Measurements from ENCODE around the gene TMEM9.

Gene TMEM9

GRCh38 chr1:201109651-201110050, 44.6 kb downstream of the TMEM9 start:
- DNase-seq (ENCODE audit: low read depth in 2 of 2, low spot score in 1 of 2): no peak

GRCh38 chr1:201108614-201109013, 45.7 kb downstream of the TMEM9 start:
- DNase-seq (ENCODE audit: low read depth in 2 of 2, low spot score in 1 of 2): no peak

- no peak for DNase-seq (ENCODE audit: low read depth in 2 of 2, low spot score in 1 of 2)
Observed at GRCh38 chr1:201105688-201106087, 48.6 kb downstream of the TMEM9 start.

GRCh38 chr1:201104141-201104540, 50.1 kb downstream of the TMEM9 start:
- no peak for DNase-seq (ENCODE audit: low read depth in 2 of 2, low spot score in 1 of 2)

- no peak for DNase-seq (ENCODE audit: low read depth in 2 of 2, low spot score in 1 of 2)
Observed at GRCh38 chr1:201103666-201104065, 50.6 kb downstream of the TMEM9 start.

GRCh38 chr1:201100169-201100930, 53.9 kb downstream of the TMEM9 start:
- DNase-seq (ENCODE audit: low read depth in 2 of 2, low spot score in 1 of 2): no peak

- DNase-seq (ENCODE audit: low read depth in 2 of 2, low spot score in 1 of 2): no peak
Observed at GRCh38 chr1:201098992-201099677, 55.1 kb downstream of the TMEM9 start.

GRCh38 chr1:201096977-201097856, 57.1 kb downstream of the TMEM9 start:
- no peak for DNase-seq (ENCODE audit: low read depth in 2 of 2, low spot score in 1 of 2)

GRCh38 chr1:201096041-201096461, 58.2 kb downstream of the TMEM9 start:
- DNase-seq (ENCODE audit: low read depth in 2 of 2, low spot score in 1 of 2): no peak

GRCh38 chr1:201095581-201095980, 58.7 kb downstream of the TMEM9 start:
- DNase-seq (ENCODE audit: low read depth in 2 of 2, low spot score in 1 of 2): no peak

- DNase-seq (ENCODE audit: low read depth in 2 of 2, low spot score in 1 of 2): no peak
Observed at GRCh38 chr1:201094832-201095231, 59.4 kb downstream of the TMEM9 start.

- DNase-seq (ENCODE audit: low read depth in 2 of 2, low spot score in 1 of 2): no peak
Observed at GRCh38 chr1:201093962-201094361, 60.3 kb downstream of the TMEM9 start.

- DNase-seq (ENCODE audit: low read depth in 2 of 2, low spot score in 1 of 2): no peak
Observed at GRCh38 chr1:201093561-201093960, 60.7 kb downstream of the TMEM9 start.

GRCh38 chr1:201092738-201093137, 61.5 kb downstream of the TMEM9 start:
- DNase-seq (ENCODE audit: low read depth in 2 of 2, low spot score in 1 of 2): no peak

- DNase-seq (ENCODE audit: low read depth in 2 of 2, low spot score in 1 of 2): no peak
Observed at GRCh38 chr1:201091256-201091655, 63.0 kb downstream of the TMEM9 start.

- no peak for DNase-seq (ENCODE audit: low read depth in 2 of 2, low spot score in 1 of 2)
Observed at GRCh38 chr1:201090541-201090940, 63.7 kb downstream of the TMEM9 start.

- DNase-seq (ENCODE audit: low read depth in 2 of 2, low spot score in 1 of 2): no peak
Observed at GRCh38 chr1:201089596-201089995, 64.7 kb downstream of the TMEM9 start.

GRCh38 chr1:201088901-201089525, 65.3 kb downstream of the TMEM9 start:
- DNase-seq (ENCODE audit: low read depth in 2 of 2, low spot score in 1 of 2): no peak

- DNase-seq (ENCODE audit: low read depth in 2 of 2, low spot score in 1 of 2): no peak
Observed at GRCh38 chr1:201088395-201088794, 65.9 kb downstream of the TMEM9 start.

- no peak for DNase-seq (ENCODE audit: low read depth in 2 of 2, low spot score in 1 of 2)
Observed at GRCh38 chr1:201085902-201086735, 68.2 kb downstream of the TMEM9 start.
